Endothelial cell of umbilical vein (primary cell): ENCODE data around the gene PASD1. TPM values are rescaled to one million over a fixed set of nuclear protein-coding genes. Genes with fewer than 3 reads are reported as not detected.

Experiments used
- BruUV-seq: library from RNA; stranded (reverse); fragments of 400-500 nt; replicated peaks from 2 replicates; lab custom pipeline; 2021; lab: Mats Ljungman, UMichigan
- CTCF ChIA-PET: fragments of 300-600, 350-600 bp; sonication (Branson Sonifier 250); formaldehyde crosslinking; loops from one replicate; lab custom pipeline; 2021; ENCODE audit warnings: antibody characterized with exemption, inconsistent platforms; lab: Charles Lee
- POLR2A ChIA-PET: fragments of 300-600, 350-600 bp; sonication (Branson Sonifier 250); formaldehyde crosslinking; loops from one replicate; lab custom pipeline; 2021; ENCODE audit warnings: antibody characterized with exemption, inconsistent platforms; lab: Charles Lee
- DNase-seq: peaks from one replicate; pipeline ENCODE4 v3.0.0-alpha.2; 2011; ENCODE audit warnings: low read depth, low spot score
- FAIRE-seq: peaks from 2 replicates; lab custom pipeline; 2011; peaks lifted over from hg19 to GRCh38; lab: Jason Lieb, UNC
- H2AFZ ChIP-seq: 2 replicates; pipeline ENCODE4 v1.6.0; 2012; ENCODE audit warnings: low read depth, low read length, control low read depth, inconsistent platforms
- H3K27ac ChIP-seq: 2 replicates; pipeline ENCODE4 v1.5.1; 2011; ENCODE audit warnings: low read depth, mild to moderate bottlenecking, control low read depth, low read length, moderate library complexity; ENCODE audit not compliant: insufficient read depth
- H3K27me3 ChIP-seq, 2 experiments: 2 replicates each; pipeline versions ENCODE4 v1.6.0 to v1.6.1; 2011; ENCODE audit warnings: low read length in 2 of 2, mixed read lengths in 1 of 2; ENCODE audit not compliant: control insufficient read depth in 2 of 2, insufficient read depth in 2 of 2
- H3K36me3 ChIP-seq, 2 experiments: 2 replicates in 1 of 2; 3 replicates in 1 of 2; pipeline ENCODE4 v1.5.1; 2011; ENCODE audit warnings: low read length in 2 of 2, mild to moderate bottlenecking in 1 of 2, moderate library complexity in 1 of 2; ENCODE audit not compliant: control insufficient read depth in 2 of 2, insufficient read depth in 2 of 2; ENCODE audit errors: extremely low read depth in 1 of 2
- H3K4me1 ChIP-seq: 3 replicates; pipeline ENCODE4 v1.5.1; 2011; ENCODE audit warnings: mild to moderate bottlenecking, low read length; ENCODE audit not compliant: control insufficient read depth, insufficient read depth; ENCODE audit errors: extremely low read depth
- H3K4me2 ChIP-seq: 2 replicates; pipeline ENCODE4 v1.6.1; 2011; ENCODE audit warnings: low read length, control low read depth, mixed read lengths; ENCODE audit not compliant: insufficient read depth
- H3K4me3 ChIP-seq, 3 experiments: fragments of 200-600 bp in 1 of 3; sonication (generic), shearing (Covaris generic) in 1 of 3; replicated peaks in 1 of 3; 2 replicates each; pipeline ENCODE4 v1.5.1; 2011 to 2016; ENCODE audit warnings: control low read depth in 3 of 3, low read length in 3 of 3, mild to moderate bottlenecking in 2 of 3, inconsistent platforms in 1 of 3, low read depth in 1 of 3, moderate library complexity in 1 of 3; ENCODE audit not compliant: insufficient read depth in 1 of 3
- H3K79me2 ChIP-seq: 2 replicates; pipeline ENCODE4 v1.6.0; 2012; ENCODE audit warnings: low read length, inconsistent platforms; ENCODE audit not compliant: control insufficient read depth, insufficient read depth
- H3K9ac ChIP-seq: replicated peaks from 2 replicates; pipeline ENCODE3; 2011; ENCODE audit warnings: low read length, control low read depth; ENCODE audit not compliant: insufficient read depth; ENCODE audit errors: extremely low read depth
- H3K9me1 ChIP-seq: replicated peaks from 3 replicates; pipeline ENCODE4 v1.6.0; 2011; ENCODE audit warnings: mild to moderate bottlenecking, low read length; ENCODE audit not compliant: control insufficient read depth, insufficient read depth; ENCODE audit errors: extremely low read depth
- H3K9me3 ChIP-seq: replicated peaks from 2 replicates; pipeline ENCODE4 v1.5.1; 2012; ENCODE audit warnings: low read length, inconsistent platforms; ENCODE audit not compliant: control insufficient read depth, insufficient read depth
- H4K20me1 ChIP-seq: replicated peaks from 2 replicates; pipeline ENCODE3; 2011; ENCODE audit warnings: mild to moderate bottlenecking, low read length; ENCODE audit not compliant: control insufficient read depth, insufficient read depth; ENCODE audit errors: extremely low read depth
- CTCF ChIP-seq, 2 donors: IDR thresholded peaks; 1 replicate in 1 of 2; 2 replicates in 1 of 2; pipeline ENCODE4 v1.5.1; 2011; ENCODE audit warnings: low read length in 2 of 2, mild to moderate bottlenecking in 2 of 2, moderate library complexity in 2 of 2, control low read depth in 1 of 2, inconsistent platforms in 1 of 2, low read depth in 1 of 2; ENCODE audit not compliant: insufficient read depth in 1 of 2; ENCODE audit errors: extremely low read depth in 1 of 2
- EZH2 ChIP-seq: IDR thresholded peaks from 2 replicates; pipeline ENCODE4 v1.6.1; 2012; ENCODE audit warnings: borderline replicate concordance, low read depth, mild to moderate bottlenecking, moderate library complexity, low read length, inconsistent platforms; ENCODE audit not compliant: severe bottlenecking
- FOS ChIP-seq: IDR thresholded peaks from 2 replicates; pipeline ENCODE4 v1.6.1; 2011; ENCODE audit warnings: mild to moderate bottlenecking, low read length, moderate library complexity, borderline replicate concordance; ENCODE audit not compliant: insufficient read depth
- GATA2 ChIP-seq: IDR thresholded peaks from 2 replicates; pipeline ENCODE4 v1.7.0; 2011; ENCODE audit warnings: low read depth, mild to moderate bottlenecking, moderate library complexity, mixed read lengths, low read length; ENCODE audit not compliant: insufficient read length, insufficient read depth
- JUN ChIP-seq: IDR thresholded peaks from 2 replicates; pipeline ENCODE4 v1.6.1; 2011; ENCODE audit warnings: borderline replicate concordance, low read depth; ENCODE audit not compliant: insufficient read length, insufficient read depth
- MAX ChIP-seq: IDR thresholded peaks from 2 replicates; pipeline ENCODE4 v1.6.1; 2011; ENCODE audit not compliant: insufficient read depth, insufficient read length
- MYC ChIP-seq: IDR thresholded peaks from one replicate; pipeline ENCODE4 v1.6.1; 2011; ENCODE audit warnings: mild to moderate bottlenecking, low read depth, low read length
- POLR2A ChIP-seq: IDR thresholded peaks from 2 replicates; pipeline ENCODE4 v1.6.1; 2012; ENCODE audit warnings: low read depth, mild to moderate bottlenecking, control low read depth, low read length
- POLR2AphosphoS5 ChIP-seq: IDR thresholded peaks from 2 replicates; pipeline ENCODE4 v1.6.1; 2012; ENCODE audit warnings: low read depth, mild to moderate bottlenecking, control low read depth, low read length, moderate library complexity; ENCODE audit not compliant: insufficient read depth
- dilution Hi-C: fragments of 300-500 bp; cut with MboI; formaldehyde crosslinking; loops from one replicate; pipeline ENCODE4 v1.15.0; 2019; ENCODE audit warnings: low sequenced_read_pairs; ENCODE audit not compliant: extremely low pct_ligation_motif_present
- intact Hi-C: fragments of 100-400 bp; cut with micrococcal nuclease; formaldehyde crosslinking; loops from one replicate; pipeline ENCODE4 v1.10.0; 2022
- polyA plus RNA-seq, 4 experiments: library from polyadenylated mRNA; depleted of rRNA in 3 of 4; stranded (reverse) in 3 of 4; unstranded in 1 of 4; fragments of >200 nt; gene quantifications; 2 replicates each; pipeline versions ENCODE4 v1.2.1 to v1.2.3, GENCODE V29; 2011 to 2012; ENCODE audit warnings: missing spikeins in 1 of 4
- total RNA-seq: library from RNA; stranded (reverse); gene quantifications from 2 replicates; pipeline ENCODE4 v1.2.3, GENCODE V29; 2021

Gene PASD1
- total and polyA plus RNA-seq, 2 donors (not counting 3 experiments of a cell fraction or from before 2014, with no cell fraction given) = not detected

- Histone ChIP-seq H3K27ac (no peak overlapping the region), H2AFZ (no peak overlapping the region), H3K27me3 (no peaks in the 10 kb centered on the region), H3K4me2 (no peak overlapping the region), H3K9me3 (no peaks in the 10 kb centered on the region), H3K9ac (no peak overlapping the region), H3K4me3 (no peak overlapping the region), H3K79me2 (no peaks in the 10 kb centered on the region), H3K9me1 (no peaks in the 10 kb centered on the region), H3K36me3 (no peaks in the 10 kb centered on the region), H4K20me1 (no peaks in the 10 kb centered on the region), H3K4me1 (no peaks in the 10 kb centered on the region)
- intact Hi-C loops = no loop called here
- BruUV-seq = no TSS peak
- POLR2A ChIA-PET = no interaction called here
- dilution Hi-C loops = no loop called here
- CTCF ChIA-PET = no interaction called here
- FAIRE-seq (no peak), DNase-seq (no peak)
- no peak for TF ChIP-seq GATA2
- TF ChIP-seq EZH2 = no peak
- no peak for TF ChIP-seq MAX
Measured at GRCh38 chrX:151687635-151688034, 124.2 kb downstream of the PASD1 start.

- Histone ChIP-seq H3K9me1 (no peaks in the 10 kb centered on the region), H4K20me1 (no peaks in the 10 kb centered on the region), H3K4me1 (no peaks in the 10 kb centered on the region), H2AFZ (no peak overlapping the region), H3K9me3 (no peaks in the 10 kb centered on the region), H3K79me2 (no peaks in the 10 kb centered on the region), H3K27me3 (no peaks in the 10 kb centered on the region), H3K4me2 (no peak overlapping the region), H3K9ac (no peak overlapping the region), H3K27ac (no peak overlapping the region), H3K4me3 (no peak overlapping the region), H3K36me3 (no peaks in the 10 kb centered on the region)
- dilution Hi-C loops (no loop called here), intact Hi-C loops (no loop called here)
- TF ChIP-seq CTCF (IDR thresholded peaks at IDR 0.05; ENCODE audit: extremely low read depth in 1 of 2, insufficient read depth in 1 of 2, low read depth in 1 of 2, low read length in 2 of 2) (no peak), FOS (no peak), EZH2 (no peak), GATA2 (no peak), POLR2A (no peak), JUN (no peak), MYC (no peak), POLR2AphosphoS5 (no peak)
- POLR2A ChIA-PET = no interaction called here
- DNase-seq (no peak), FAIRE-seq (no peak)
- no TSS peak for BruUV-seq
- CTCF ChIA-PET = no interaction called here
Measured at GRCh38 chrX:151688695-151689094, 125.2 kb downstream of the PASD1 start.
